Activated T-cell treated with anti-CD3 and anti-CD28 coated beads, Interleukin-2, amount 50 U/mL, for 1 hour (primary cell): ENCODE data around the gene PYGM.
"Not testable (repeated sequence)": the region's sequence is repeated elsewhere in the genome, so short reads cannot be mapped to it uniquely, and the experiment has no call there.

Experiments
- DNase-seq: peaks from one replicate; pipeline ENCODE4 v3.0.0-alpha.2; 2020

The PYGM gene

DNA sequence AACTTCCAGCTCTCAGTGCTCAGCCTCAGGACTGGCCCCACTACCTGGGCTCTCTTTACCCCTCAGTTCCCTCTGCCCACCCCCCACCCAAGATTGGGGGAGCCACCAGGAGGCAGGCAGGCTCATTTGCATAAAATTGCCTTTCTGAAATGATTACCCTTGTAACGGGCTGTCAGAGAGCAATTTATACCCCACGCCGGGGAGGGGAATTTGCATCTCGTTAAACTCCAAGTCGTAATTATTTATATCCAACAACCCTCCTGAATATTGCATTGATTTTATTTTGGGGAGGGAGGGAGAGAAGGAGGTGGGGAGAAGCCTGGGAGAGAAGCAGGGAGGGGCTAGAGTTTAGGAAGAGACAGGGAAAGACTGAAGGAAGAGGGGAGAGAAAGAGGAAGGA is 45.1 kb downstream of the PYGM start:
- no peak for DNase-seq

DNA sequence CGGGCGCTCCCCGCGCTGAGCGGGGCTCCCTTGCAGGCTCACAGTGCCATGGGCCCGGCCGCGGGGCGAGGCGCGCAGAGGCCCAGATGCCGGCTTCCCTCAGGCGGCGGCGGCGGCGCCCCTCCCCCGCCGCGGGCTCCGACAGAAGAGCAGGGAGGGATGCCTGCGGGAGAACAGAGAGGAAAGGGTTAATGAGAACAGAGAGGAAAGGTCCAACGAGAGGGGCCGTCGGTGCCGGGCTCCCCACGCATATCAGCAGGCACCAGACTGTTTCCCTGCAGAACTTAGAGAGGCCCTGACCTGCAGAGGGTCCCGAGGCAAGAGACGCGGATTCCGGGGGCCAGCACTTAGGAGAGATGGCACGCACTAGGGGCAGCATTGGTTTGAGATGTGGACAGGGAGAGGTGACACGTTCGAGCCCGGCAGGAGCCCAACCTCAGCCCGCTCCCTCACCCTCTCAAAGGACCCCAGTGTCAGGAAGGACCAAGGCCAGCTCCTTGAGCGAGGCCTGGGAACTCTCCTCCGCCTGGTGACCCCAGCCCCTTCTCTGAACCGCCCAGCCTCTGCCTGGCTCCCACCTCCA is 45.9 kb downstream of the PYGM start:
- no peak for DNase-seq

DNA sequence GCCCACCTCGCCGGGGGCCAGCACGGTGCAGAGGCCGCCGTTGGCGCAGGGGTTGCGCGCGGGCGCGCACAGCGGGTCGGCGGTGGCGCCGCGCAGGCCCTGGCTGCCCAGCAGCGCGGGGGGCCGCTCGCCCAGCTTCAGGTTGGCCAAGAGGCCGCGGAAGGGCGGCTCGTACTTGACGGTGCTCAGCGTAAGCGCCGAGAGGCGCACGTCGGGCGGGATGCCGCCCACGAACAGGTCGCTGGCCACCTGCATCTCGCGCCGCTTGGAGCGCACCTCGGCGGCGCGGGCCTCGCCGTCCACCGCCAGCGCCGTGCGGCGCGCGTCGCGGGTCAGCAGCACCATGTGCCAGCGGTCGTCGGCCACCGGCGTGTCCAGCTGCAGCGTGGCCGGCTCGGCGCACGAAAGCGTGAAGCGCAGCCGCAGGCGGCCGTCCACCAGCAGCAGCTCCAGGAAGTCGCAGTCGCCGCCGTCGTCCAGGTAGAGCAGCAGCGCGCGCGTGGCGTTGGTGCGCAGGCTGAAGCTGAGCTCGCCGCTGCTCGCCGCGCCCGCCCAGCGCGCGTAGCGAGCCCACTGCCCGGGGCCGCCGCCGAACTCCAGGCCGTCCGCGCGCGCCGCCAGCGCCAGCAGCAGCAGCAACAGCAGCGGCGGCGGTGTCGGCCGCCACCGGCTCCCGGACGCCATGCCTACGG is 46.6 kb downstream of the PYGM start:
- DNase-seq = no peak

DNA sequence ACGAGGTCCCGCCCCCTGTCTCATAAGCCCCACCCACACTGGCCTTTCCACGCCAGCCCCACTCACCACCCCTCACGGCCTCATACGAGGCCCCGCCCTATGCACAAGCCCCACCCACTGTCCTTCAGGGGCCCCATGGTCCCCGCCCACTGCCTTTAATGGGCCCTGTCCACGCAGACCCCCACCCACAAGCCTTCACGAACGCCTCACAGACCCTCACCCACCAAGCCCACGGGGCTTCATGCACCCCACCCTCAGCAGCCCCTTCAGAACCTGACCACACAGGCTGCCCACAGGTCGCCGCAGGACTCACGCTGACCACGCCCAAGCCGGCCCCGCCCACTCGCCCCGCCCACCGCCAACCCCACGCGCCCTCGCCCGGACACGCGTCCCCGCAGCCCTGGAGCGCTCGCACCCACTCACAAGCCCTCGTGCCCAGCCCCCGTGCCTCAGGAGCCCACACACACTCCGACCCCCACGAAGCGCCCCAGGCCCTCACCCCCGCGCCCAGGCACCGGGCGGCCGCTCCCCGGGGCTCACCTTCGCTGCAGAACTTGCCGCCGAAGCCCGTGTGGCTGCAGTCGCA is 47.3 kb downstream of the PYGM start:
- no peak for DNase-seq

DNA sequence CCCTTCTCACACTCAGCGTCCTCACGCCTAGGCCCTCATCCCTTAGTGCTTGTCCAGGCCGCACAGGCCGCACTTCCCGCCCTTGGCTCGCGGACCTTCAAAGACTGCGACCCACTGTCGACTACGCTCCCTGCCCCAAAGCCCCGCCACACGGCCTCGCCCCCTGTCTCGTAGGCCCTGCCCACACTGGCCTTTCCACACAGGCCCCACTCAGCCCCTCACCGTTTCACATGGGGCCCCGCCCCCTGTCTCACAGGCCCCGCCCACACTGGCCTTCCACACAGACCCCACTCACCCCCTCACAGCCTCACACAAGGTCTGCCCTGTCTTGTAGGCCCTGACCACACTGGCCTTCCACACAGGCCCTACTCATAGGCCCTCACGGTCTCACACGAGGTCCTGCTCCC is 47.8 kb downstream of the PYGM start:
- DNase-seq = no peak

DNA sequence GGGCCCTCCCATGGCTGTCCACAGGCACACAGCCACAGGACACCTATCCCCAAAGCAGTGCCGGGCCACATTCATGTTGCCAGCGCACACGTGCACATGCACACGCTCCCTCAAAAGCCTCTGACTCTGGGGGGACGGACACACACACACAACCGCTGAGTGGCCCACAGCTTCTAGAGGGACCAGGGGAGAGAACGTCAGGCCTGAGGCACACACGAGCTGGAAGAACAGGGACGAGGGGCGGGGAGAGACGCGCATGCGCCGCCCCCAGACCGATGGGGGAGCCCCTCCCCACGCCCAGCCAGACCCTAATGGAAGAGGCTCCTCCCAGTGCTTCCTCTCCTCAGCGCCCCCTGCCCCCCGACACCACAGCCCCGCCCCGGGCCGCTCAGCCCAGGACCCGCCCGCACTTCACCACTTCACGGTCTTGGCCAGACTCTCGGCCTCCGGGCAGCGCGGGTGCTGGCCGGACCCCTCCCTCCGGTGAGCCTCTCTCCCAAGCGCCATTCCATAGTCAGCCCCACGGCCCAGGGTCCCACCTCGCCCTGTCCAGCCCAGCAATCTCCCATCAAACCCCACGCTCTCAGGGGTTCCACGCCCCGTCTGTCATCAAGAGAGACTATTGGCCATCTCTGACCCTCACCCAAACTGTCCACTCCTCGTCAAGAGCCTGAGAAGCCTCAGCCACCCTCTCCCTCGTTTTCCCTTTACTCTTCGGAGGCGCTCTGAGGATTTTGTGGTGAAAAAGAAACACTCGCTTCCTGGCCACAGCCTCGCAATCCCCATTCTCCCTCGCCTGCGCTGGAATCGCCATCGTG is 48.4 kb downstream of the PYGM start:
- no peak for DNase-seq

DNA sequence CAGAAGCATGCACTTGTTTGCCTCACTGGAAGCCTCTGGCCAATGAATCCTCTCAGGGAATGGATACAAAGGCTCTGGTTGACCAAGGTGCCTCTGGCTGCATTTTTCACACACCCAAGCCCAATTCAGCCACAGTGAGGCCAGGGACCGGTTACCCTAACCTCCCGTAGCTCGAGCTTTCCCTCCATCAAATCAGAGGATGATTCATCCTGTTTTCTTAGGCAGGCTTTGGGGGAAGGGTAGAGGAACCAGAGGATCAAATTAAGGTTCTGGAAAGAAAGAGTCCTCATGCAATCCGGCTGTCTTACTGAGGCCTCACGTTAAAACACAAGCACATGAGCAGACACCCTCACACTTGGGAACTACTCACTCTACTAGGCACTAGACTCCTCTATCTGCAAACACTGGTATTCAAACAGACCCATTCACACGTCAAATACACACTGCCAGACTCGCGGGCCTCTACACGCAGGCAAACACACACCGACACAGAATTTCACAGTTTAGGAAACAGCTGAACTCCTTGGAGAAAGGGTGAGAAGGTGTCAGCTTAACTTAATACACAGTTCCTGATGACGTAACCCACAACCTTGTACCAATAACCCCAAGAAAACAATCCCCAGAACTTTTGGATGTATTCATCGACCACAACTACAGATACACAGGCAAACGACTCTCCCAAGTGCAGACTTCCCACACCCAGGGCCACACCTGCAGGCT is 49.2 kb downstream of the PYGM start:
- no peak for DNase-seq

DNA sequence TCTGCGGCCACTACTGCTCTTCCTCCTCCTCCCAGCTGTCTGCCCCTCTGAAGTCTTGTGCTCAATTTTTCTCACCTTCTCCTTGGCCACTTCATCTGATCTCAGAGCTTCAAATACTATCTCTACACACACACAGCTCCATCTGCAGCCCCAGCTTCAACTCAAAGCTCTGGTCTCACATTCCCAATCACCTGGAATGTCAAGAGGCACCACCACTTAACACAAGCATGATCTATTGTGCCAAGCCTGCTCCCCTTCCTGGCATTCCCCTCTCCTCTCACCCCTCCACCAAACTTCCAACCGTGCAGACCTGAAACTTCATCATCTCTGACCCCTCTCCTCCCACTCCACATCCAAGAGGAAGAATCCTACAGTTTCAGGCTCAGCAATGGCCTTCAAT is 54.3 kb downstream of the PYGM start:
- DNase-seq = no peak

DNA sequence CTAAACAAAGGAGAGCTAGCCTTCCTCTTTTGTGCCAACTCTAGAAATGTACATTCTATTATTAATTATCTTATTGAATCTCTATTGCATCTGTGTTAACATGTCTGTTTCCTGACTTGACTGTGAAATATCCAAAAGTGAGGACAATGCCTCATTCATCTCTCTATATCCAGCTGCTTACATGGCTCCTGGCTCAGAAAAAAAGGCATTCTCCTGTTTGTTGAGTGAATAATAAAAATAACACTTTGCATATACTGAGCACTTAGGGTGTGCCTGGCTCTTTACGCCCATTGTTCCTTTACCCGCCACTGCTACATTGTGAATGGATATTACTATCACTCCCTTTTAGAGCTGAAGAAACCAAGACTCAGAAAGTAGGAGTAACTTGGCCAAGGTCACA is 56.7 kb downstream of the PYGM start:
- no peak for DNase-seq

DNA sequence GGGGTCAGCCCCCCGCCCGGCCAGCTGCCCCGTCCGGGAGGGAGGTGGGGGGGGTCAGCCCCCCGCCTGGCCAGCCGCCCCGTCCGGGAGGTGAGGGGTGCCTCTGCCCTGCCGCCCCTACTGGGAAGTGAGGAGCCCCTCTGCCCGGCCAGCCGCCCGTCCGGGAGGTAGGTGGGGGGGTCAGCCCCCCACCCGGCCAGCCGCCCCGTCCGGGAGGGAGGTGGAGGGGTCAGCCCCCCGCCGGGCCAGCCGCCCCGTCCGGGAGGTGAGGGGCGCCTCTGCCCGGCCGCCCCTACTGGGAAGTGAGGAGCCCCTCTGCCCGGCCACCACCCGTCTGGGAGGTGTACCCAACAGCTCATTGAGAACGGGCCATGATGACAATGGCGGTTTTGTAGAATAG is 57.8 kb downstream of the PYGM start:
- DNase-seq = not testable (repeated sequence)

DNA sequence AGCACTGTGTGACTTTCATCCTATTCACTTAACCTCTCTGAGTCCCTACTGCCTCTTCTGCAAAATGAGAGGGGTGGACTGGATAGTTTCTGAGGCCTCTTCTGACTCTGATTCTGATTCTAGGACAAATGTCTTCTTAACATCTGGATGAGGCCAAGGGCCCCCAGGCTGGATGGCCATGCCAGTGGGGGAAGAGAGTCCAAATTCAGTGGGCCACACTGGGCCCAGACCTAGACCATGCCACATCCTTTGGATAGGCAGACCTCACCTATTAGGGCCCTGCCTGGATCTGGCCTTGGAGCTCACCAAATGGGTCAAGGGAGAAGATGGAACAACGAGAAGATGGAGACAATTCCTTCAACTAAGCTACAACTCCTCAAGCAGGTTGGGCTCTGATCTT is 61.3 kb downstream of the PYGM start:
- no peak for DNase-seq

DNA sequence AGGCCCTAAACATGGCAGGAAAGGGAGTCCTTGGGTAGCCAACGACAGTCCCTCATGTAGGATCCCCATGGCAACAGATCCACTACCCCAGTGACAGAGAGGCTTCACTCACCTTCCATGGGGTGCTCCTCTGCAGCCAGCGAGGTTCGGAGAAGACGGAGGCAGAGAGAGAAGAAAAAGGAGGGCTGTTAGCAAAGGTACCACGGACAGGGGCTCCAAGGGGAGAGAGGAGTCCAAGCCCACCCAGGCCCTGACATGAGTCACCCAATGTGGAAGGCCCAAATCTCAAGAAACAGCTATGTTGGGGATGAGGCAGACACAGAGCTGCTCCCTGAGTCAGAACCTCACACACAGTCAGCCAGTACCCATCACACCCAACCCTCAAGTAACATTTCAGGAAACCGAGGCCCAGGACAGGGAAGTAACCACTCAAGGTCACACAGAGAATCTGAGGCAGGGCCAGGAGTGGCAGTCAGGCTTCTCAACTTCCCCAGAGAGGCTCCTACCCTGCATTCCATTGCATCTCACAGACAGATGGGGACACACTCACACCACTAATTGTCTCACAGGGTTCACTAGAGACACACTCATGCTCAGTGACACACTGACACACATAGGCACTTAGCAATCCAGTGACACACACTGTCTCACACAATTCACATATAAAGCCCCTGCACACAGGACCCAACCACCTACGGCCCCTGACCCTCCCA is 62.0 kb downstream of the PYGM start:
- DNase-seq = no peak
